HL-60 (cell line): ENCODE data around the gene UGT2A3.

Experiments used
- CTCF ChIP-seq: IDR thresholded peaks from one replicate; pipeline ENCODE4 v1.5.1; 2011; ENCODE audit warnings: low read length, control low read depth, inconsistent platforms; ENCODE audit not compliant: insufficient read depth
- POLR2AphosphoS5 ChIP-seq: IDR thresholded peaks from 2 replicates; pipeline ENCODE4 v1.6.1; 2012; ENCODE audit warnings: low read depth
- REST ChIP-seq: IDR thresholded peaks from 2 replicates; pipeline ENCODE4 v1.6.1; 2012; ENCODE audit warnings: low read depth; ENCODE audit not compliant: insufficient replicate concordance

GRCh38 chr4:68917016-68917415 lies 34.6 kb downstream of the UGT2A3 start:
- no peak for TF ChIP-seq POLR2AphosphoS5
- no peak for TF ChIP-seq CTCF
- no peak for TF ChIP-seq REST
